ENCODE results near the gene PSENEN. TPM values are rescaled to one million over a fixed set of nuclear protein-coding genes. Genes with fewer than 3 reads are reported as not detected.
"Not testable (repeated sequence)": the region's sequence is repeated elsewhere in the genome, so short reads cannot be mapped to it uniquely, and the experiment has no call there.

Gene PSENEN
- total RNA-seq, 2 donors from 2014 or later = 82.2 to 86.0 TPM

GRCh38 chr19:35757749-35758608 lies 12.5 kb downstream of the PSENEN start, which contains the start of gene PROSER3:
Gene PROSER3 (plus strand): TSS chr19:35758176. CDS start chr19:35758216, 40 bp downstream.
- intact Hi-C loops (cut with DNase I, micrococcal nuclease) = no loop called here
- peak; percentile 92 for ATAC-seq

GRCh38 chr19:35759697-35760096 lies 14.2 kb downstream of the PSENEN start:
- intact Hi-C loops (cut with DNase I, micrococcal nuclease) = no loop called here
- ATAC-seq = no peak
- no peak for DNase-seq

More at GRCh38 chr19:35757749-35758608, 12.5 kb downstream of the PSENEN start, which contains the start of gene PROSER3:
- peak; percentile 98 to 99 for DNase-seq

GRCh38 chr19:35760711-35761349 lies 15.4 kb downstream of the PSENEN start:
- no peak for DNase-seq
- intact Hi-C loops (cut with DNase I, micrococcal nuclease) = no loop called here
- no peak for ATAC-seq

- DNase-seq (no peak), ATAC-seq (no peak)
- intact Hi-C loops (cut with DNase I, micrococcal nuclease) = no loop called here
These were observed 19.2 kb downstream of the PSENEN start for GRCh38 chr19:35764432-35765315.

GRCh38 chr19:35766571-35767104 lies 21.2 kb downstream of the PSENEN start:
- ATAC-seq (no peak), DNase-seq (no peak)
- intact Hi-C loops (cut with DNase I, micrococcal nuclease) = no loop called here

- intact Hi-C loops (cut with DNase I, micrococcal nuclease) = no loop called here
- ATAC-seq = peak; percentile 14
- no peak for DNase-seq
These were observed 22.0 kb downstream of the PSENEN start for GRCh38 chr19:35767288-35768081.

- ATAC-seq (no peak), DNase-seq (no peak)
- intact Hi-C loops (cut with DNase I, micrococcal nuclease) = no loop called here
These were observed 22.6 kb downstream of the PSENEN start for GRCh38 chr19:35768082-35768421.

- intact Hi-C loops (cut with DNase I, micrococcal nuclease); ATAC-seq; DNase-seq: not testable (repeated sequence)
These were observed 26.9 kb downstream of the PSENEN start for GRCh38 chr19:35772362-35772761.

- intact Hi-C loops (cut with DNase I, micrococcal nuclease) = no loop called here
- no peak for ATAC-seq
- no peak for DNase-seq
These were observed 27.8 kb downstream of the PSENEN start for GRCh38 chr19:35773020-35773806.

GRCh38 chr19:35774274-35775045 lies 29.0 kb downstream of the PSENEN start:
- intact Hi-C loops (cut with DNase I, micrococcal nuclease) = no loop called here
- DNase-seq (no peak), ATAC-seq (peak; percentile 7)

- DNase-seq = no peak
- intact Hi-C loops (cut with DNase I, micrococcal nuclease) = no loop called here
- ATAC-seq = peak; percentile 26
These were observed 29.5 kb downstream of the PSENEN start for GRCh38 chr19:35775046-35775297.

GRCh38 chr19:35775298-35776101 lies 30.0 kb downstream of the PSENEN start, which contains the start of gene ARHGAP33:
Gene ARHGAP33 (plus strand): TSS chr19:35775564. CDS start chr19:35775659, 95 bp downstream.
- ATAC-seq = peak; percentile 99
- intact Hi-C loops (cut with DNase I, micrococcal nuclease) = no loop called here
- DNase-seq = peak; percentile 98 to 100

GRCh38 chr19:35776102-35776788 lies 30.8 kb downstream of the PSENEN start:
- DNase-seq (no peak), ATAC-seq (no peak)
- intact Hi-C loops (cut with DNase I, micrococcal nuclease) = no loop called here

- no peak for DNase-seq
- no peak for ATAC-seq
- intact Hi-C loops (cut with DNase I, micrococcal nuclease) = no loop called here
These were observed 31.8 kb downstream of the PSENEN start for GRCh38 chr19:35777086-35777841.

- intact Hi-C loops (cut with DNase I, micrococcal nuclease) = no loop called here
- ATAC-seq (no peak), DNase-seq (no peak)
These were observed 32.5 kb downstream of the PSENEN start for GRCh38 chr19:35777961-35778360.

Data from left colon (tissue), 2 donors.